ENCODE data around the gene GPR68.

DNA sequence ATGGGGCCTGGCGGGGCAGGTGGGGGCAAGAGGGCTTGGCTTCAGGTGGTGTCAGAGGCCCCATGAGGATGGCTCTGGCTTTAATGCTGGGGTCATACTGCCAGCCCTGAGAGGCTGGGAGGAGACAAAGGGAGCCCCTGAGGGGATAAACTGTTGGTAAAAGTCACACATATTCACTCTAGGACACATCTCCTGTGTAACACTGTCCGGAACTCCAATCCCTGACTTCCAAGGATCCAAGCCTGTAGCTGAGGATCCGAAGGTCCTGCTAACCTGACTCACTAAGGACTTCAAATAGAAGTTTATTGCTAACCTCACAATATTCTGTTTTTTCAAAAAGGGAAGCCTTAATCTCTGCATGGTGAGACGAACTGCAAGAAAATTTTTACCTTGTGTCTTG lies 39.2 kb upstream of the GPR68 start:
- TF ChIP-seq, protein P1, sequence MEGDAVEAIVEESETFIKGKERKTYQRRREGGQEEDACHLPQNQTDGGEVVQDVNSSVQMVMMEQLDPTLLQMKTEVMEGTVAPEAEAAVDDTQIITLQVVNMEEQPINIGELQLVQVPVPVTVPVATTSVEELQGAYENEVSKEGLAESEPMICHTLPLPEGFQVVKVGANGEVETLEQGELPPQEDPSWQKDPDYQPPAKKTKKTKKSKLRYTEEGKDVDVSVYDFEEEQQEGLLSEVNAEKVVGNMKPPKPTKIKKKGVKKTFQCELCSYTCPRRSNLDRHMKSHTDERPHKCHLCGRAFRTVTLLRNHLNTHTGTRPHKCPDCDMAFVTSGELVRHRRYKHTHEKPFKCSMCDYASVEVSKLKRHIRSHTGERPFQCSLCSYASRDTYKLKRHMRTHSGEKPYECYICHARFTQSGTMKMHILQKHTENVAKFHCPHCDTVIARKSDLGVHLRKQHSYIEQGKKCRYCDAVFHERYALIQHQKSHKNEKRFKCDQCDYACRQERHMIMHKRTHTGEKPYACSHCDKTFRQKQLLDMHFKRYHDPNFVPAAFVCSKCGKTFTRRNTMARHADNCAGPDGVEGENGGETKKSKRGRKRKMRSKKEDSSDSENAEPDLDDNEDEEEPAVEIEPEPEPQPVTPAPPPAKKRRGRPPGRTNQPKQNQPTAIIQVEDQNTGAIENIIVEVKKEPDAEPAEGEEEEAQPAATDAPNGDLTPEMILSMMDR (IDR thresholded peaks at IDR 0.05), result no peak
- no peak for TF ChIP-seq POLR2A (IDR thresholded peaks at IDR 0.05)
